Measurements from ENCODE around the gene HPD. TPM values are rescaled to one million over a fixed set of nuclear protein-coding genes. Genes with fewer than 3 reads are reported as not detected.

HPD gene
- total and polyA plus RNA-seq, 2 of the 4 experiments (the other 2 are of a cell fraction): 0.15 to 0.18 TPM

DNA sequence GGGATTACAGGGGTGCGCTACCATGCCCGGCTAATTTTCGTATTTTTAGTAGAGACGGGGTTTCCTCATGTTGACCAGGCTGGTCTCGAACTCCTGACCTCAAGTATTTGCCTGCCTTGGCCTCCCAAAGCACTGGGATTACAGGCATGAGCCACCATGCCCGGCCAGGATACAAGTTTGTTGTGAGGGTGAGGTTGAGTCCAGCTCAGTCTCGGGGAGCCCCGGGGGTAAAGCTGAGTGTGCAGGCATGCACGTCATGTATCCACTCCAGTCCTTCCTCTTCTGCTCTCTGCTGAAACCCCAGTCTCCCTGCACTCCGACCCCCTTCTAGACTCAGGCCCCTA is 369 bp downstream of the HPD start:
- CTCF ChIA-PET: interaction anchor here (1.4 kb wide), 1 partner anchor 15 kb away, joined by 4 read pairs; no protein-coding TSS in a partner anchor
- Histone ChIP-seq H3K36me3 (ENCODE audit: control insufficient read depth, insufficient read depth, low read length) (no peaks in the 10 kb centered on the region), H2AK9ac (replicated peaks; ENCODE audit: low read depth, low read length, poor library complexity) (peak overlapping the region; percentile 83), H4K5ac (ENCODE audit: low read depth, low read length) (no peak overlapping the region), H3K4ac (ENCODE audit: low read depth, low read length) (peak overlapping the region; percentile 77; the same call in 1 of the 2 replicates), H3K4me1 (ENCODE audit: control insufficient read depth, insufficient read depth, low read length) (peaks cover 19% of the 10 kb centered on the region), H4K20me1 (ENCODE audit: insufficient read depth, low read length) (no peaks in the 10 kb centered on the region), H3K4me2 (ENCODE audit: low read depth, low read length) (no peak overlapping the region), H2BK15ac (ENCODE audit: low read depth, low read length) (no peak overlapping the region; the same call in 2 of the 3 replicates), H4K8ac (ENCODE audit: low read depth in 2 of 2, low read length in 2 of 2) (peak overlapping the region in 1 of 2 experiments; percentile 54; a peak in 1 of 4 replicates), H2BK120ac (ENCODE audit: low read depth, low read length) (peak overlapping the region; percentile 60; the same call in 1 of the 2 replicates), H3K9ac (ENCODE audit: low read depth, low read length) (no peak overlapping the region), H3K56ac (ENCODE audit: extremely low read depth, insufficient read depth, low read length) (no peak overlapping the region), H2AK5ac (ENCODE audit: low read depth, low read length) (0 out of 2 replicates have a peak overlapping the region, but pooled peaks have one; percentile 47), H2BK5ac (ENCODE audit: low read depth, low read length, poor library complexity, severe bottlenecking) (peak overlapping the region; percentile 17), H3K4me3 (ENCODE audit: insufficient read depth, low read depth, low read length) (no peak overlapping the region), H2BK20ac (ENCODE audit: low read depth, low read length) (0 out of 2 replicates have a peak overlapping the region, but pooled peaks have one; percentile 29), H3K9me1 (ENCODE audit: insufficient read depth, low read length) (peaks cover 14% of the 10 kb centered on the region), H3K9me3 (ENCODE audit: control insufficient read depth, insufficient read depth, low read length) (no peaks in the 10 kb centered on the region), H3K14ac (replicated peaks; ENCODE audit: low read depth, low read length) (no peak overlapping the region; the same call in 1 of the 2 replicates), H3K23ac (ENCODE audit: low read depth, low read length) (0 out of 2 replicates have a peak overlapping the region, but pooled peaks have one; percentile 20), H3K79me1 (ENCODE audit: low read depth in 1 of 2, low read length in 2 of 2) (peaks cover 0 to 4% of the 10 kb centered on the region in 2 experiments; a peak in 1 of 4 replicates), H4K91ac (ENCODE audit: insufficient read depth, low read depth, low read length) (no peak overlapping the region), H3K27ac (ENCODE audit: insufficient read depth, low read length) (peak overlapping the region; percentile 22; the same call in 1 of the 2 replicates), H2AFZ (replicated peaks; ENCODE audit: low read length, poor library complexity) (peak overlapping the region; percentile 65), H3K18ac (ENCODE audit: low read depth, low read length) (0 out of 2 replicates have a peak overlapping the region, but pooled peaks have one; percentile 11), H3K27me3 (ENCODE audit: control insufficient read depth, insufficient read depth, low read length) (no peaks in the 10 kb centered on the region; the same call in 1 of the 2 replicates)
- TF ChIP-seq POLR2A (IDR thresholded peaks at IDR 0.05; ENCODE audit: low read depth, low read length) (no peak), CEBPB (IDR thresholded peaks at IDR 0.05; ENCODE audit: low read depth, low read length) (no peak), RAD21 (IDR thresholded peaks at IDR 0.05; ENCODE audit: low read length) (no peak), MXI1 (IDR thresholded peaks at IDR 0.05; ENCODE audit: borderline replicate concordance, low read depth, low read length) (no peak), MAZ (IDR thresholded peaks at IDR 0.05; ENCODE audit: borderline replicate concordance, low read depth, low read length) (no peak), FOS (IDR thresholded peaks at IDR 0.05; ENCODE audit: low read depth, low read length) (no peak), SMC3 (IDR thresholded peaks at IDR 0.05; ENCODE audit: low read depth, low read length) (no peak), NFE2L2 (IDR thresholded peaks at IDR 0.05; ENCODE audit: low read depth, low read length) (no peak)
- TF ChIP-seq, protein P1, sequence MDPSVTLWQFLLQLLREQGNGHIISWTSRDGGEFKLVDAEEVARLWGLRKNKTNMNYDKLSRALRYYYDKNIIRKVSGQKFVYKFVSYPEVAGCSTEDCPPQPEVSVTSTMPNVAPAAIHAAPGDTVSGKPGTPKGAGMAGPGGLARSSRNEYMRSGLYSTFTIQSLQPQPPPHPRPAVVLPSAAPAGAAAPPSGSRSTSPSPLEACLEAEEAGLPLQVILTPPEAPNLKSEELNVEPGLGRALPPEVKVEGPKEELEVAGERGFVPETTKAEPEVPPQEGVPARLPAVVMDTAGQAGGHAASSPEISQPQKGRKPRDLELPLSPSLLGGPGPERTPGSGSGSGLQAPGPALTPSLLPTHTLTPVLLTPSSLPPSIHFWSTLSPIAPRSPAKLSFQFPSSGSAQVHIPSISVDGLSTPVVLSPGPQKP (IDR thresholded peaks at IDR 0.05; ENCODE audit: borderline replicate concordance, low read depth, low read length): no peak
- TF ChIP-seq, protein P2, sequence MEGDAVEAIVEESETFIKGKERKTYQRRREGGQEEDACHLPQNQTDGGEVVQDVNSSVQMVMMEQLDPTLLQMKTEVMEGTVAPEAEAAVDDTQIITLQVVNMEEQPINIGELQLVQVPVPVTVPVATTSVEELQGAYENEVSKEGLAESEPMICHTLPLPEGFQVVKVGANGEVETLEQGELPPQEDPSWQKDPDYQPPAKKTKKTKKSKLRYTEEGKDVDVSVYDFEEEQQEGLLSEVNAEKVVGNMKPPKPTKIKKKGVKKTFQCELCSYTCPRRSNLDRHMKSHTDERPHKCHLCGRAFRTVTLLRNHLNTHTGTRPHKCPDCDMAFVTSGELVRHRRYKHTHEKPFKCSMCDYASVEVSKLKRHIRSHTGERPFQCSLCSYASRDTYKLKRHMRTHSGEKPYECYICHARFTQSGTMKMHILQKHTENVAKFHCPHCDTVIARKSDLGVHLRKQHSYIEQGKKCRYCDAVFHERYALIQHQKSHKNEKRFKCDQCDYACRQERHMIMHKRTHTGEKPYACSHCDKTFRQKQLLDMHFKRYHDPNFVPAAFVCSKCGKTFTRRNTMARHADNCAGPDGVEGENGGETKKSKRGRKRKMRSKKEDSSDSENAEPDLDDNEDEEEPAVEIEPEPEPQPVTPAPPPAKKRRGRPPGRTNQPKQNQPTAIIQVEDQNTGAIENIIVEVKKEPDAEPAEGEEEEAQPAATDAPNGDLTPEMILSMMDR (conservative IDR thresholded peaks at IDR 0.05; ENCODE audit: low read depth, low read length): no peak
- dilution Hi-C loops (cut with HindIII; ENCODE audit: low sequenced_read_pairs, unreplicated experiment) (no loop called here), intact Hi-C loops (cut with micrococcal nuclease) (no loop called here), in situ Hi-C loops (cut with MboI; ENCODE audit: low sequenced_read_pairs) (no loop called here)
- POLR2A ChIA-PET (ENCODE audit: unreplicated experiment): no interaction called here
- ATAC-seq (ENCODE audit: low read depth): no peak
- DNase-seq: no peak
- no CpG with 5 or more reads among the region's 10 CpGs for WGBS, 2 experiments (ENCODE audit: extremely low coverage in 2 of 2, insufficient read length in 1 of 2)
- BruUV-seq (replicated peaks): no TSS peak
